GM15510 (cell line): ENCODE data around the gene LEKR1.

ENCODE experiments used
- POLR2A ChIP-seq: IDR thresholded peaks from 3 replicates; pipeline ENCODE4 v1.6.1; 2011; ENCODE audit warnings: borderline replicate concordance; ENCODE audit not compliant: insufficient read length; ENCODE audit errors: extremely low read depth

The LEKR1 gene

DNA sequence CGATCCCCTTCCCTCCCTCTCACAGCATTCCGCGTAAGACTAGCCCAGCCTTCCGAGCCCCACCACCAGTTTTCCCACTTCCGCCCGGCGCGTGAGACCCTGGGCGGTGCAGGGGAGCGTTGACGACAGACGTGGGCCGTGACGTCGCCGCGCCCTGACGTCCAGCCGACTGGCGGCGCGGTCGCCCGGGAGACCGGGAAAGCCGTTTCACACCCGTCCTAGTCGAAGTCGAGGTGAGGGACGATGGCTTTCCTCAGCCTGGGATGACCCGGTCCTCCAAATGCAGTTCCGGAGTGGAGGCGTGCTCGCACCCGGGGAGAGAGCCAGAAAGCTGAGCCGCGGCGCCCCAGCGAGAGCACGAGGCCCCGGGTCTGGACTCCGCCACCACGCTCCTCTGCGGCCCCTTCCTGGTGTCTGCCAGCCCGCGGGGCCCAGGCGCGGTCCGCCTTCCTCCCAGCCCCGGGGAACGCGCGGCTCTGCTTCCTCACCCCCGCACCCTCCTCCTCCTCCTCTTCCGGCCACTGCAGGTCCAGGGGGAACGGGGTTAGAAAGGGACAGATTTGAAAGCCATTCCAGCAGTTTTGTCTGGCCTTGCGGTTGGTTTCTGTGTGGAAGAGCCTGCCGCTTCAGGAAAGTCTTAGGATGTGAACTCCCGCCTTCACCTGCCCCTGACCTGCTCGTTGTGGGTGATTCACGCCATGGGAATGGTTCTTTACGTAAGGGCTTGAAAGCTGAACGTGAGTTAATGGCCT lies at the start of gene LEKR1:
Gene LEKR1, plus strand, starts transcription at position 210 of the 752 bp plus-strand sequence. CDS start 2,977 bp downstream, outside the sequence.
- peak; percentile 74 for TF ChIP-seq POLR2A

DNA sequence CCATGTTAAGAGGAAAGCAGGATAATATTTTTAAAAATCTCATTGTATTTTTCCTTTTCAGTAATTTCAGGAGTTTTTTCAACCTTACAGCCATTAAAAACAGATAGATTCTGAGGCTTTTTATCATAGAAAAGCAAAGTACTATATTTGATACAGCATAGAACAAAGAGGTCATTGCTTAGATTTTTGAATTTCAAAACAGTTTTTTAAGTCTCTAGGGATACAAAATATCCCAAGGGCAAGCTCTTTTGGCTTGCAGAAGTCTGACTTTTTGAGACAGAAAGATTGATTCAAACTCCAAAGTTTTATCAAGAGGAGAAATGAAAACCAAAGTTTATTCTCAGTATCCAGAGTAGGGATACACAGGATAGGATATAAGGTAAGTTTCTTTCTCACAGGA lies 49.3 kb upstream of the LEKR1 start:
- TF ChIP-seq POLR2A, result no peak

DNA sequence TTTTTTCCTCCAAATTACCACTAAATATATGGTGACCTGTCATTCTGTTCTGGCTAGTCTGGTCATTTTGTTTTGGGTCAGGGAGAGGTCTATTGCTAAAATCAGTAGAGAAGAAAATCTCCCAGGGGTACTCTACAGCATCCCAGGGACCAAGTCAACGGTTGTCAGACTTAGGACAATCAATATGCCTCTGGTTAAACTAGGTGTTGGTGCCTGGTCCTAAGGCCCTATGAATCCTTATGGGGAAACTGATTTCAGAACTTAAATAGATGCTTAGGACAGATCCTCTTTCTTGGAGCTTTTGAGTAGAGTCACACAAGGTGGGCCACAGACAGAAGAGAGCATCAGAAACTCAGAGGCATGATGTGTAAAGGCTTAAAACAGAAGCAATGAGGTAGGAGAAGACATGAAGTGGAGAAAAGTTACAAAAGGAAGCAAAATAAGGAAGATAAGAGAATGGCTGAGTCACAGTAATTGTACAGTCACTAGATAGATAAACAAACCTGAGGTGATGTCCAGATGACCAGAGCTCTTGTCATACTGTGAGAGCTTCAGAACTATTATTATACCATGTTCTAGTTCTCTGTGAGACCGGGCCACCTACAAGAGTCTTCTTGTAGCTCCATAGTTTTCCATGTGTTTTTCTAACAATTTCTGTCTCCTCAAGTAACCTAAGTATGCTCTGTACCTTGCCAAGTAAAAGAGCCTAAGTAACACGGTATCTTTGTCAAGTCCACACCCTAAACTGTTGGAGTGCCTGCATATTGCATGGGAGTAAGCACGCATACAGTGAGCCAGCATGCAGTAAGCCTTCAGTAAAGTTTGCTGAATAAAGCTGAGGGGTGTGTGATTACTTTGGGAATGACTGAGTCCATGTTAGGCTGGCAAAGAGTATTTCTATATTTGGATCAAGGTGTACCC lies 44.6 kb upstream of the LEKR1 start:
- no peak for TF ChIP-seq POLR2A

DNA sequence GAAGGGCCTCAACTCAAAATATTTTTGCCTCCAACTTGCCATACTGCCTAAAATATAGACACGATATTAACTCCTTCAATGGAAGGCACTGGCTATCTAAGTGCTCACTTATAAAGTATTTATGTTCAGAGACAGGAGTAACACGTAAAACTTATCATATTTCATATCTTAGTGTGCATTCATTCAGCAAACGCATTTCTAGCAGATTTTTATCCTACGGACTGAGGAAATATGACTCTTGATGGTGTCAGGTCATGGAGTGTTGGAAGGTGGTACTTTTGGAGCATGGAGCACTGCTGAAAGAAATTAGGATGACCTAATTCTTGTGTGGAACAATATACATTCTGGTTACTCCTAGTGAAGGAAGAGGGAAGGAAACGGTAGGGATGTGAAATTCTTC lies 43.8 kb upstream of the LEKR1 start:
- TF ChIP-seq POLR2A, result no peak

DNA sequence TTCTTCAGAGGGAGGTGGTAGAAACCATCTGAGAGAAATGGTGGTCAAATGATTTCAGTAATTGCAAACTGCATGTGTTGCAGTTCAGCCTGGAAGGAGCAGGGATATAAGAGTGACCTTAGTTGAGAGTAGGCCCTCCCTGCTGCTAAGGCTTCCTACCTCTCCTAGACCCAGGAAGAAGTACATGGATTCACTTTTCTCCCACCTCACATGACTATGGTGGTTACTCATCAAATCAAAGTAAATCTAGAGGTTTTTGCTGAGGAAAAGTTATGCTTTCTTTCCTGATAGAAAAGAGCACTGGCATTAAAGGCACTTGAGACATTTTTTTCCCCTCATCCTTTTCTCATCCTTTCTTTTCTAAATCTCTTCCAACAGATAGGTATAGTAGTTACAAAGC lies 43.2 kb upstream of the LEKR1 start:
- no peak for TF ChIP-seq POLR2A

DNA sequence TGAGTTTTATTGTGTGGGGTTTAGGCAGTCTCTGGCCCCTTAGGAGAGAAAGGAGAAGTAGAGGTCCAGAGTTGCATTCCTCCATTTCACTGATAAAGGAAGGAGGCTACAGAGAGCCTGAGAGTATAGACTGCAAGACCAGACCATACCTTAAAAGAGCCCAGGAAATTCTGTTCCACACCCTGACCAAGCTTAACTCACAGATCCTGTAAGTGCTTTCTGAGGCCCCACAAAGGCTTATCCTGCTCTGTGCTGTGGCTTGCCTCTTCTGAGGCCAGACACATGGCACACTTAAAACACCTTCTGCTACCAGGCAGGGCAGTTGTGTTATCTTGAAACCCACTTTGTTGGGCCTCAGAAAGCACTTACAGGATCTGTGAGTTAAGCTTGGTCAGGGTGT lies 39.2 kb upstream of the LEKR1 start:
- no peak for TF ChIP-seq POLR2A

DNA sequence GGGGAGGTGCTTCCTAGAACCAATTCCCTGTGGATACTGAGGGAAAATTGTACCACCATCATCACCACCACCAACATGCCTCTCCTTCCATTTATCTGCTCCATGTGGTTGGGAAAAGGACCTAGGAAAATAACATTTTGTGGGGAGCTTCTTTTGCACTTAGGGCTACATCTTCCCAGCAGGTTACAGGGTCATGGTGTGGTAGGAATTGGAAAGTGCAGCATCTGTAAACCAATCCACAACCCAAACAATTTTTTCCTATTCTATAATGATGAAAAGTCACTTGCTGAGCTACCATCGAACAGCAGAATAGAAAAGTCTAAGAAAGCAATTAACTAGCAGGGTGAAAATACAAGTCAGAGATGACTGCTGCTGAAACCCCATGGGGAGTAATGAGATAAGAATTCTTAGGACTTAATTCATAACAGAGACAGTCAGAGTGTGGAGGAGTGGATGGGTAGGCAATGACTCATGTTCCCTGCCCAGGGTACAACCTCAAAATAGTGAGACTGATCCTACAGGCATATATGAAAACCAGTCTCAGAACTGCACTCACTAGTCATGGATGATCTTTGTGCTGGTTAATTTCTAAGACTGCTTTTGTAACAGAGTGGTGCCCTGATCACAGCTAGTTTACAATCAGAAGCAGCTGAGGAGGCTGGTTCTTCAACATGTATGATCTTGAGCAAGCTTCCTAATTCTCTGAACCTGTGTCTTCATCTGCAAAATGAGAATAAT lies 38.1 kb upstream of the LEKR1 start:
- TF ChIP-seq POLR2A, result no peak

DNA sequence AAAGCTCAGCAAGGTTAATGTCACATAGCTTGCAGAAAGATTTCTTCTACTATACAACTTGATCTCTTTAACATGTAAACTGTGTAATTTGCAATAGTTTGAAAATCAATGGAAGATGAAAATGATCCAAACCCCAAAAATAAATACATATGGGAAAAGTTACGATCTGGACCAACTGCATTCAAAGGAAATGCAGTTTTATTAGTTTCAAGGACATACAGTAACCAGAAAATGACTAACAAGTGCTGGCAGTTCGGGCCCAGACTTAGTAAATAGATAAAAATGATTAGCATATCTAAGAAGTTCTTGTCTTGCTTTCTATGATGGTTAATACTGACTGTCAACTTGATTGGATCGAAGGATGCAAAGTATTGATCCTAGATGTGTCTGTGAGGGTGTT lies 37.3 kb upstream of the LEKR1 start:
- TF ChIP-seq POLR2A, result no peak

DNA sequence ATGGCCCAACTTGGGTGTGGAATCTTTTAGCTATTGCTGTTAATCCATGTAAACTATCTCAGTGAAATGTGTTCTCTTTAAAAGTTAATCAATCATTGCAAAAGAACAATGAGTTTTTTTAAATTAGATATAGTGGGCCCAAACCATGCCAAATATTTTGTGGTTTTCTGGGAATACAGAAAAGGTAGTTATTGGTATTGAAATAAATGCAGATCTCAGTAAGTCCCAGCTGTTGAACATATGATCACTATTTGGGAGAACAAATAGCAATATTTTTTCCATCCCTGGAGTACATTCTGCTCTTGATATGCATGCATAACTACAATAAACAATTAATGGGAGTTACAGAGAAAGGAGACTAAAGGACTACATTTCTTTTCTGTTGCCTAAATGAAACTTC lies 36.0 kb upstream of the LEKR1 start:
- no peak for TF ChIP-seq POLR2A

DNA sequence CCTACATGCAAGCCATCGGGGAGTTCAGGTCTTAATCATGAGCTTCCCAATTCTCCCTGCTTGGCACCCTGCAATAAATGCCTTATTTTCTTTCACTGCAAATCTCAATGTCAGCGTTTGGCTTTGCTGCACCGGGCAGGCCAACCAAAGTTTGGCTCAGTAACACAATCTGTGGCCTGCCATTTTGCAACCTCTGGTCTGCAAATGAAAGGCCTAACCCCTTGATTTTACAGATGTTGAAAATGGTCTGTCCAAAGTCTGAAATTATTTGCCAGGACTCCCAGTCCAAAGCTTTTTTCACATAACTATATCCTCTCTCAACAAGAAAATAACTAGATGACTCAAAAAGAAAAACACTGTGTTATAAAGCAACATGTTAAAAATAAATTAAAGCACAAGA lies 34.0 kb upstream of the LEKR1 start:
- no peak for TF ChIP-seq POLR2A

DNA sequence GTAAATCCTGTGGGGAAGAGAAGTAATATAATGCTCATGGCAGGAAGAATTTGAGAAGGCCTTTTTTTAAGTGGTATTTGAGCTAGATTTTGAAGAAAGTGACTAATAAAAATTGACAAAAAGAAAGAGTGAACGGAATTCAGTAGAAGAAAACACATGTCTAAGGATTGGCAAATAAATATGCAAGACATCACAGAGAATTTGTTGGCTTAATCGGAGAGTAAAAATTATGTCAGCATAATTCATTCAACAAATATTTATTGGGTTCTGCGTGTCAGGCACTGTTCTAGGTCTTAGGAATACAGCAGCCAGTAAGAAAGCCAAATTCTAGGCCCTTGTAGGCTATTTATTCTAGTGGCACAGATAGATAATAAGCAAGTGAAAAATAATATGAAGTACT lies 33.6 kb upstream of the LEKR1 start:
- TF ChIP-seq POLR2A, result no peak

DNA sequence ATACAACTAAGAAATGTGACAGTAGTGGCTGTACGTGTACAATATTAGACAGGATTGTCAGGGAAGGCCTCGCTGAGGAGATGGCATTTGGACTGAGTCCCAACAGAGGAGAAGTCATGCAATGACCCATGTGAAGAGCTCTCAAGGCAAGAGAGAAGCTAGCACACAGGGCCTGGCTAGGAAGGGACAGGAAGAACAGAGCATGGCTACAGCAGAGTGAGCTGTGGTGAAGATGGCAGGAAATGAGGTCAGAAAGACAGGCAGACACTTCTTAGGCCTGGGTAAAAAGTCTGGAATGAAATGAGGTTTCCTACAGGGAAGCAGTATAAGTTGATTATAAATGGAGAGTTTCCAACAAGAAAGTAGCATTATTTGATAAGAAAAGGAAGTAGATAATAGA lies 33.2 kb upstream of the LEKR1 start:
- no peak for TF ChIP-seq POLR2A

DNA sequence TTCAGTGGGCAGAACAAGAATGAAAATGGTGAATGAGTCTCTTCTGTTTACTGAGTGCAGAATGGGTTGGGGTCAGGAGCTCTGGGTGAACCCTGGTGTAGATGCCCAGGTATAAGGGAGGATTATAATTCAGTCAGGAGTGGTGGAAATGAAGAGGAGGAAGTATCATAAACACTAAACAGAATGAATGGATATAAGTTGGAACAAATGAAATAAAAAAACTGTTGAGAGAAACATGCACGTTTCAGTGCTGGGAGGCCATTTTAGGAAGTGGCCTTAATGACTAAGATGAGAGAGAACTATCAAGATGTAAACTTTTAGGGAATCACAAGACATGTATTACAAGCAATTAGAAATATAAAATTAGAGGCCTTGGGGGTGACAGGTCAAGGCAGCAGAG lies 32.8 kb upstream of the LEKR1 start:
- no peak for TF ChIP-seq POLR2A

DNA sequence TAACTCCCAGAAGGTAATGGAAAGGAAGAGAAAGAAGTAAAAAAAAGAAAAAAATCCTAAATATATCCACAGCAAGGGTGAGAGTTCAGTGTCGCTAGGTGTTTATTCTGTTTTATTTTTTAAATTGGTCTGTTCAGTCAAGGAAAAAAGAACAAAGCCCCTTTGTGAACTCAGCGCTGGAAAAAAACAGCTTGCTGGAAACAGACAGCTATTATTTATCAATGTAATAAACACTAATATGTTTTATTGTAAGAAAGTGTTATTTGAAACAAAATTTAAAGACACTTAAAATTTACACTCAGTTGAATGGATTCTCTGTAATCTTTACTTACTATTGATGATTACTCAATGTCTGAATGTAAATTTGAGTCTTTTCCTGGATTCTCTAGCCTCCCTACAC lies 32.3 kb upstream of the LEKR1 start:
- TF ChIP-seq POLR2A, result no peak

DNA sequence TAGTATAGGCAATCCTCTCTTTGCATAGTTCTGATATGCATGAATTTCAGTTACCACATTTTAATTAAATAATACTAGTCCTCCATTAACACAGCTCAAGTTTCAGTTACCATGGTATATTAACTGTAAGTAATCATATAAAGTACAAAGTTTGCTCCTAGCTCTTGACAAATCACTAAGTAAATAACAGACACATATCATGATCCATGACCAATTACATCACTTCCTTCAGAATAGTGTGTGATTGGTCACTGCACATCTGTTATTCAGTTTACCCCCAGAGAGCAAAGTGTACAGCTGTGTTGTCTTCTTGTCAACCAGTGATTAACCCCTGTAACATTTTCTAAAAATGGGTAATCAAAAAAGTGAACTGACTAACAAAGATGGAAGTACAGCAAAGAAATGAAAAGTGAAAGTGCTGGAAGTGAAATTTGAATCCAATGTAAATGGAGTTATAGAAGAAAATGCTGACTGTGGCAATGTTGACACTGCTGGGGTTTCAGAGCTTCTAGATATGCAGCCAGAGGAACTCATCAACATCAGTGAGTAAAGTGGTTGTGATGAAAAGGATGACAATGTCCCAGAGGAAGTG lies 30.2 kb upstream of the LEKR1 start:
- no peak for TF ChIP-seq POLR2A
